Placental epithelial cell (primary cell): ENCODE data around the gene PRAC2. TPM values are rescaled to one million over a fixed set of nuclear protein-coding genes. Genes with fewer than 3 reads are reported as not detected.

Source experiments
- small RNA-seq: library from RNA; depleted of rRNA; stranded (forward); fragments of <200 nt; gene quantifications from one replicate; pipeline ENCODE3, GENCODE V24; 2012
- total RNA-seq: library from RNA; depleted of rRNA; stranded (reverse); fragments of >200 nt; gene quantifications from 2 replicates; pipeline ENCODE4 v1.2.3, GENCODE V29; 2012

The PRAC2 gene
- total RNA-seq = not detected in 2 replicates

GRCh38 chr17:48722915-48723422 is at the start of gene PRAC2:
Gene PRAC2 (plus strand): TSS chr17:48723185. CDS start chr17:48724411, 1,226 bp downstream.

DNA sequence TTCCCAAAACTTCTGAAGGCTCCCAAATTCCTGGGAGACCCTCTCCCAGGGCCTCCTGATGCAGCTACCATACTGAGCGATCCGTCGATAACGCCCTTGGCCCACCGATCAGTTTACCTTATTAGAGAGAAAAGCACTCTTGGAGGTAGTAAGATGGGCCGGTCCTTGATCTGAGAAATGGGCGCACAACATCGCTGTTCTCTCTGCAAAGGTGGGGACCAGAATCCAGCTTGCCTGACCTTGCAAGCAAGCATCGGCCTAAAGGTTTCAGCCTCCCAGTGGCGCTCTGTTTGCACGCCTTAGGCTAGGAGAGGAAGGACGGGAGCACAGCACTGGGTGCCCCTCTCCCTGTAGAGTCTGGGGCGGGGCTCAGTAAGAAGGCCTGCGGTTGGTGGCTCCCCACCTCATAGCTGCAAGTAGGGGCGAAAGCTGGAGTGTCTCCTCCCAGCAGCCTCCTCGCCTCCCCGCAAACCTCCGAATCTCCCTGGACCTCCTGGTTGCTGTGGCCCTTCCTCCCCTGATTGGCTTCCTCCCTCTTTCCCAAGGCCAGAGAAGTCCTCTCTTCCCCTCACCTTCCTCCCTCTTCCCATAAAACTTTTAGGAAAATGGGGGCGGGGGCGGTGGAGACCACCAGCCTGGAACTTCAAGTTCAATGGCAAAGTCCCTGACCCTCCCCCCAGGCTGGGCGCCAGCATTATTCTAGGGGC is 631 bp upstream of the PRAC2 start, which contains the start of gene PRAC1:
TSS of gene PRAC1 (minus strand) at position 318 of the 707 bp plus-strand sequence. CDS start at position 192, 126 bp downstream.

DNA sequence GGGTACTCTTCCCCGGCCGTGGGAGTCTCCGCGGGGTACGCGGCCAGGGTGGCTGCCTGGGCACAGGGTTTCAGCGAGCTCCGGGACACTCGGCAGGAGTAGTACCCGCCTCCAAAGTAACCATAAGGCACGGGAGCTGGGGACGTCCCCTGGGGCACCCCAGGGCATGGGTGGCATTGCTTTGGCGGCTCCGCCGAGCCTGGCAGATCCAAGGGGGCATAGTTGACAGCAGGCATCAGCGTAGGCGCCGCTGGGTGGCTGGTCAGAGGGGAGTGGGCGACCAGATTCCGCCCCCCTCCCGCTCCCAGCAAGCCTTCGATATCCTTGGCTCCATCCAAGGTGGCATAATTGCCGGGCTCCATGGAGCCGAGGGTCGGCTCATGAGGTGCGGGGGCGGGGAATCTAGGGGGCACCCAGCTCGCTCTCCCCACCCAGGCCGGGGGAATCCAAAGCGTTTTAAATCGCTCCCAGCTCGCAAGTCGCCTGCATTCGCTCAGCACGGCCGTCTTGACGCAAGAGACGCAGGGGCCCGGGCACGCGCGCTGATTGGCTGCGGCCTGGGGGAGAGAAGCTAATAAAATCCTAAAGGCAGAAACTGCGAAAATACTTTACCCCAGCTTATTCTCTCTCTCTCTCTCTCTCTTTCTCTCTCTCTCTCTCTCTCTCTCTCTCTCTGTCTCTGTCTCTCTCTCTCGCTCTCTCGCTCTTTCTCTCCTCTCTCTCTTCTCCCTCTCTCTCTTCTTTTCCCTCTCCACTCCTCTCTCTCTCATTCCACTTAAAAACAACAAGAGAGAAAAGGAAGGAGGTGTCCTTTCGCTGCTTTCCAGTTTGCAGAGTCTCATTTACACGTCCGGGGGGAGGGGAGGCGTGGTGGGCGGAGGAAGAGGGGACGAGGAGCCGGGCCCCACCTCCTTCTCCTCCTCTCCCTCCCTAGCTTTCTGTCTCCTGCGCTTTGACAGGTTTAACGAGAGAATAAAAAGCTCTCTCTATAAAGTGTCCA is 5.5 kb downstream of the PRAC2 start, which contains the start of gene HOXB13:
TSS of gene HOXB13 (minus strand) at position 519 of the 1,000 bp plus-strand sequence. CDS start at position 362, 157 bp downstream.

Small RNA genes within 50 kb of the gene (small RNA-seq; reads per million reads assigned to genes)
- gene AC091179.2 = not detected
- gene COX6B1P2 = not detected
- not detected for gene MIR3185
- gene RF02132 = not detected
- gene RF02133 = not detected
- gene RN7SL125P = not detected

Other genes starting within 250 kb of the PRAC2 start
- not detected in 2 replicates for gene HOXB1, start 192.2 kb upstream of the PRAC2 start, total RNA-seq
- gene HOXB2, start 178.1 kb upstream of the PRAC2 start, total RNA-seq = 7.8 and 9.8 TPM in 2 replicates
- gene HOXB4, start 144.8 kb upstream of the PRAC2 start, total RNA-seq = 0.43 and 0.79 TPM in 2 replicates
- gene HOXB3, start 132.9 kb upstream of the PRAC2 start, total RNA-seq = 2.2 and 7.1 TPM in 2 replicates
- not detected in 2 replicates for gene HOXB5, start 129.4 kb upstream of the PRAC2 start, total RNA-seq
- not detected in 2 replicates for gene HOXB6, start 118.2 kb upstream of the PRAC2 start, total RNA-seq
- 0.65 and 0.79 TPM in 2 replicates for gene HOXB7, start 112.2 kb upstream of the PRAC2 start, total RNA-seq
- not detected in 2 replicates for gene HOXB8, start 107.9 kb upstream of the PRAC2 start, total RNA-seq
- gene HOXB9, start 96.8 kb upstream of the PRAC2 start, total RNA-seq = not detected in 2 replicates
- not detected in 2 replicates for gene PRAC1, start 667 bp upstream of the PRAC2 start, total RNA-seq
- not detected in 2 replicates for gene HOXB13, start 5.6 kb downstream of the PRAC2 start, total RNA-seq
- gene TTLL6, start 94.0 kb downstream of the PRAC2 start, total RNA-seq = not detected in 2 replicates
- gene CALCOCO2, start 107.8 kb downstream of the PRAC2 start, total RNA-seq = 41.6 and 53.0 TPM in 2 replicates
- gene ATP5MC1, start 169.6 kb downstream of the PRAC2 start, total RNA-seq = 11.8 and 122 TPM in 2 replicates
- gene UBE2Z, start 185.2 kb downstream of the PRAC2 start, total RNA-seq = 79.7 and 82.6 TPM in 2 replicates
- gene SNF8, start 221.7 kb downstream of the PRAC2 start, total RNA-seq = 47.1 and 144 TPM in 2 replicates
- not detected in 2 replicates for gene GIP, start 245.4 kb downstream of the PRAC2 start, total RNA-seq